DMS 273 (cell line): ENCODE results near the gene GALNT1.

ENCODE experiments used
- DNase-seq: peaks from one replicate; lab custom pipeline; 2025; ENCODE audit not compliant: unreplicated experiment; lab: John Stamatoyannopoulos, UW

The GALNT1 gene

GRCh38 chr18:35616664-35617423 lies 35.3 kb downstream of the GALNT1 start:
- DNase-seq: no peak

- no peak for DNase-seq
These were observed 36.3 kb downstream of the GALNT1 start for GRCh38 chr18:35617865-35618264.

- DNase-seq: no peak
These were observed 36.7 kb downstream of the GALNT1 start for GRCh38 chr18:35618289-35618688.

GRCh38 chr18:35618696-35619095 lies 37.2 kb downstream of the GALNT1 start:
- DNase-seq: no peak

GRCh38 chr18:35619464-35619863 lies 37.9 kb downstream of the GALNT1 start:
- DNase-seq: no peak

GRCh38 chr18:35619941-35620340 lies 38.4 kb downstream of the GALNT1 start:
- DNase-seq: no peak

- peak; percentile 5 for DNase-seq
These were observed 39.2 kb downstream of the GALNT1 start for GRCh38 chr18:35620765-35621164.

- no peak for DNase-seq
These were observed 41.7 kb downstream of the GALNT1 start for GRCh38 chr18:35623255-35623654.

- no peak for DNase-seq
These were observed 42.6 kb downstream of the GALNT1 start for GRCh38 chr18:35624146-35624545.

- DNase-seq: no peak
These were observed 43.7 kb downstream of the GALNT1 start for GRCh38 chr18:35625232-35625631.

- DNase-seq: no peak
These were observed 52.2 kb downstream of the GALNT1 start for GRCh38 chr18:35633761-35634160.

- DNase-seq: no peak
These were observed 52.8 kb downstream of the GALNT1 start for GRCh38 chr18:35634323-35634722.

GRCh38 chr18:35635170-35635569 lies 53.6 kb downstream of the GALNT1 start:
- DNase-seq: no peak

GRCh38 chr18:35637227-35637626 lies 55.7 kb downstream of the GALNT1 start:
- no peak for DNase-seq

GRCh38 chr18:35639296-35639695 lies 57.8 kb downstream of the GALNT1 start:
- DNase-seq: no peak

GRCh38 chr18:35641467-35641866 lies 59.9 kb downstream of the GALNT1 start:
- no peak for DNase-seq

- DNase-seq: no peak
These were observed 60.4 kb downstream of the GALNT1 start for GRCh38 chr18:35641916-35642315.

GRCh38 chr18:35642802-35643201 lies 61.3 kb downstream of the GALNT1 start:
- DNase-seq: no peak

- no peak for DNase-seq
These were observed 64.9 kb downstream of the GALNT1 start for GRCh38 chr18:35646449-35646848.

GRCh38 chr18:35653392-35654135 lies 72.0 kb downstream of the GALNT1 start:
- DNase-seq: no peak

- no peak for DNase-seq
These were observed 76.6 kb downstream of the GALNT1 start for GRCh38 chr18:35658112-35658511.

- peak; percentile 56 for DNase-seq
These were observed 80.1 kb downstream of the GALNT1 start for GRCh38 chr18:35661483-35662146.
